K562 (cell line): ENCODE data around the gene LMAN2. TPM values are rescaled to one million over a fixed set of nuclear protein-coding genes. Genes with fewer than 3 reads are reported as not detected.
A peak's percentile ranks its signal among the peaks of the same experiment; 100 is the strongest.

ENCODE experiments used
- CBX2 ChIP-seq: fragments of 200-600 bp; sonication (generic); IDR thresholded peaks from one replicate; pipeline ENCODE4 v1.6.1; 2012; ENCODE audit warnings: mild to moderate bottlenecking, low read length, inconsistent platforms; ENCODE audit not compliant: insufficient read depth, poor library complexity, severe bottlenecking
- IRF1 ChIP-seq: sonication (generic); formaldehyde crosslinking; IDR thresholded peaks from 2 replicates; pipeline ENCODE4 v1.8.0; 2022; ENCODE audit warnings: missing genetic modification reagents, mild to moderate bottlenecking, borderline replicate concordance
- MEF2A ChIP-seq: IDR thresholded peaks from 2 replicates; pipeline ENCODE4 v1.6.1; 2011; ENCODE audit warnings: low read depth, mild to moderate bottlenecking, low read length, moderate library complexity; ENCODE audit not compliant: control insufficient read depth
- PML ChIP-seq: IDR thresholded peaks from 2 replicates; pipeline ENCODE4 v1.6.1; 2012; ENCODE audit warnings: low read length, inconsistent platforms
- YY1 ChIP-seq, 3 experiments: IDR thresholded peaks; 2 replicates each; pipeline ENCODE4 v1.6.1; 2011; ENCODE audit warnings: low read length in 2 of 3, mild to moderate bottlenecking in 2 of 3, moderate library complexity in 2 of 3, borderline replicate concordance in 1 of 3, control low read depth in 1 of 3, low read depth in 1 of 3; ENCODE audit not compliant: insufficient read depth in 3 of 3, insufficient replicate concordance in 2 of 3, control insufficient read depth in 1 of 3, insufficient read length in 1 of 3; ENCODE audit errors: extremely low read depth in 1 of 3
- ZNF253 ChIP-seq: fragments of 250-450 bp; sonication (Bioruptor Pico); conservative IDR thresholded peaks from 2 replicates; pipeline ENCODE4 v1.6.1; 2021; ENCODE audit warnings: mild to moderate bottlenecking
- polyA plus RNA-seq, 8 experiments: library from polyadenylated mRNA; depleted of rRNA in 4 of 8; stranded (reverse) in 5 of 8; unstranded in 3 of 8; fragments of >200 nt; fragmentation: Nextera tagmentation in 2 of 8; fragmentation: Illumina TruSeq in 1 of 8; extraction: Ambion mirVana in 2 of 8; extraction: Trizol in 1 of 8; gene quantifications; 2 replicates each; pipeline versions ENCODE4 v1.2.1 to v1.2.3, GENCODE V29; 2011 to 2014; ENCODE audit warnings: inconsistent platforms in 1 of 8, missing spikeins in 1 of 8
- total RNA-seq, 7 experiments: library from RNA; depleted of rRNA in 6 of 7; stranded (reverse); fragments of >200 nt in 6 of 7; fragmentation: Illumina TruSeq in 2 of 7; extraction: Trizol in 2 of 7; gene quantifications; 2 replicates each; pipeline versions ENCODE4 v1.2.1 to v1.2.3, GENCODE V29; 2011 to 2021; ENCODE audit warnings: low replicate concordance in 1 of 7

The LMAN2 gene
- total and polyA plus RNA-seq, 9 of the 15 experiments (the other 6 are each of a cell fraction or from before 2014, with no cell fraction given), result 2.7 to 254 (median 136) TPM

GRCh38 chr5:177368869-177369644 is 17.6 kb upstream of the LMAN2 start (continued):
- TF ChIP-seq PML (0 out of 2 replicates have a peak, but pooled peaks have one; percentile 37), ZNF253 (CRISPR knock-in tag) (no peak), CBX2 (no peak), MEF2A (no peak), YY1 (IDR thresholded peaks at IDR 0.05; ENCODE audit: borderline replicate concordance in 1 of 3, control insufficient read depth in 1 of 3, extremely low read depth in 1 of 3, insufficient read depth in 3 of 3, insufficient read length in 1 of 3, insufficient replicate concordance in 2 of 3, low read depth in 1 of 3, low read length in 2 of 3) (peak in 1 of 3 experiments; percentile 37), IRF1 (CRISPR knock-in tag) (no peak)
